Measurements from ENCODE around the gene ZNF132.

The ZNF132 gene

GRCh38 chr19:58385891-58386575 lies 53.9 kb downstream of the ZNF132 start:
- DNase-seq, result peak; percentile 45

DNA sequence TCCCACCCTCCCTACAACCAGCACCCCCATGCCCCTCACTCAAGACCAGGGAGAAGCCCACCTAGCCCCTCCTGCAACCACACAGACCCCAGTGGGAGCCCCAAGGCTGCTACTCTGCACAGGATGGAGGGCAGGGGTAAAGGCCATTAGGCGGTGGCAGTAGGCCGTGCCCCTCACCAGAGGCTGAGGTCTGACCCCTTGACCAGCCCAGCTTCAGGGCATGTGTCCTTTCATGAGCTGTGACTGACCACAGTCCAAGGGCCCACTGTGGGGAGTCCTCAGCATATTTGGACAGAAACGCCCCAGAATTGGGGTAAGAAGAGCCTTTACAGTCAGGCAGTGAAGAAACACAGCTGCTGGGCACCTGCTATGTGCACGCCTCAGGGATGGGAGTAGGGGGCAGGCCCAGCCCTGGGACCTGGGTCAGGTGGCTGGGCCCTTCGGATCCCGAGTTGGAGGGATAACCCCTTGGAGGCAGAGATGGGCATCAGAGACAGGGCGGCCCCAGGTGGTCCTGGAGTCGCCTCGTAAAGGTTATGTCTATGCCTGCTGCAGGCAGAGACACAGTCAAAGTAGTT lies 54.6 kb downstream of the ZNF132 start:
- DNase-seq, result no peak

- no peak for DNase-seq
Observed at GRCh38 chr19:58382997-58383603, 56.9 kb downstream of the ZNF132 start.
